ENCODE measurements around the gene CTNNA3.

DNA sequence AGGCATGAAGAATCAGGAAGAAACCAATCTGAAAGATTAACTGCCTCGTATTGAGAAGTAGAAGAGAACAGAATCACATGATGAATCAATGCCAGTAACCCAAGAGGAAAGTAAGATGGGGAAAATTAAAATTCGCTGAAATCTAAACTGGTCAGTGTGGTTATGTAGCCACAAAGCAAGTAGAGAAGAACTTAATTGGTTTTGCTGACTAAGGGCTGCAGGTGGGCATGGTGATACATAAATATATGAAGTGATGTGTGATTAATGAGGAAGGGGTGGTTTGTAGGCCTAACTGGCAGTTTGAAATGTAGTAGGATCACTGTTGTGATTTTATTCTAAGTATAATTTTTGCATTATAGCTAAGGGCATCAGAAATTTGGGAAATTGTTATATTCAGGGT lies 853.6 kb downstream of the CTNNA3 start:
- TF ChIP-seq, protein P1, sequence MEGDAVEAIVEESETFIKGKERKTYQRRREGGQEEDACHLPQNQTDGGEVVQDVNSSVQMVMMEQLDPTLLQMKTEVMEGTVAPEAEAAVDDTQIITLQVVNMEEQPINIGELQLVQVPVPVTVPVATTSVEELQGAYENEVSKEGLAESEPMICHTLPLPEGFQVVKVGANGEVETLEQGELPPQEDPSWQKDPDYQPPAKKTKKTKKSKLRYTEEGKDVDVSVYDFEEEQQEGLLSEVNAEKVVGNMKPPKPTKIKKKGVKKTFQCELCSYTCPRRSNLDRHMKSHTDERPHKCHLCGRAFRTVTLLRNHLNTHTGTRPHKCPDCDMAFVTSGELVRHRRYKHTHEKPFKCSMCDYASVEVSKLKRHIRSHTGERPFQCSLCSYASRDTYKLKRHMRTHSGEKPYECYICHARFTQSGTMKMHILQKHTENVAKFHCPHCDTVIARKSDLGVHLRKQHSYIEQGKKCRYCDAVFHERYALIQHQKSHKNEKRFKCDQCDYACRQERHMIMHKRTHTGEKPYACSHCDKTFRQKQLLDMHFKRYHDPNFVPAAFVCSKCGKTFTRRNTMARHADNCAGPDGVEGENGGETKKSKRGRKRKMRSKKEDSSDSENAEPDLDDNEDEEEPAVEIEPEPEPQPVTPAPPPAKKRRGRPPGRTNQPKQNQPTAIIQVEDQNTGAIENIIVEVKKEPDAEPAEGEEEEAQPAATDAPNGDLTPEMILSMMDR (IDR thresholded peaks at IDR 0.05 in 8 of 11, conservative IDR thresholded peaks at IDR 0.05 in 3 of 11) = no peak
- TF ChIP-seq POLR2A (IDR thresholded peaks at IDR 0.05) = no peak

Data from spleen (tissue), 7 donors.